GM11168 (cell line): ENCODE measurements around the gene RXFP1.

ENCODE experiments used
- in situ Hi-C: fragments of 300-500 bp; cut with MboI; formaldehyde crosslinking; loops from one replicate; pipeline ENCODE4 v1.12.0; 2022; ENCODE audit warnings: low sequenced_read_pairs; ENCODE audit not compliant: unreplicated experiment

RXFP1 gene

DNA sequence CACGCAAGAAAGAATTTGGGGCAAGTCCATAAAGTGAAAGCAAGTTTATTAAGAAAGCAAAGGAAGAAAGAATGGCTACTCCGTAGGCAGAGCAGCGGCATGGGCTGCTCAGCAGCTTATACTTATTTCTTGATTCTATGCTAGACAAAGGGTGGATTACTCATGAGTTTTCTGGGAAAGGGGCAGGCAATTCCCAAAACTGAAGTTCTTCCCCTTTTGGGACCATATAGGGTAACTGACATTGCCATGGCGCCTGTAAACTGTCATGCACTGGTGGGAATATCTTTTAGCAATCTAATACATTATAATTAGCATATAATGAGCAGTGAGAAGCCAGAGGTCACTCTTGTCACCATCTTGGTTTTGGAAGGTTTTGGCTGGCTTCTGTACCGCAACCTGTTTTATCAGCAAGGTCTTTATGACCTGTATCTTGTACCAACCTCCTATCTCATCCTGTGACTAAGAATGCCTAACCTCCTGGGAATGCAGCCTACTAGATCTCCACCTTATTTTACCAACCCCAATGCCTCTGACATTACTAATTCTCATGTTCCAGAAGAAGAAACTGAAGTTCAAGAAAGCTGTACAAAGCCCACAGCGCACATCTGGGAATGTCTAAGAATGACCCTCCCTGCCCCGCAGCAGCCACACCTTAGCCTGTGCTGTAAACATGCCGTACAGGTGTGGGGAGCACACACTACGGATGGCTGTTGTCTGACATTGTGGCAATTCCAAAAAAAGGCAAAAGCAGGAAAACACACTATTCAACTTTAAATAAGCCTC lies 18.6 kb downstream of the RXFP1 start:
- in situ Hi-C loops: no loop called here

DNA sequence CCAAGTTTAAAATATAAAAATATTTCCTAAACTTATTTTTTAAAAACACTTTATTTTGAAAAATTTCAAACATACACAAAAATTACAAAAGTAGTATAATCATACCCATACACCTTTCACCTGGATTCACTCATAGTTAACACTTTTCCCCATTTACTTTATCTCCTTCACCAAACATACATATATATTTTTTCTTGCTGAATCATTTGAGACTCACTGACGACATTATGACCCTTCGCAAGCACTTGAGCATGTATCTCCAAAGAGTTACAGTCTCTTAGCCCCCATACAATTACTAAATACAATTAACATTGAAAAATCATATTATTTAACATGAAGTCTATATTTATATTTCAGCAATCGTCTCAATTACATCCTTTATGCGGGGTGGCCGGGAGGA lies 19.8 kb downstream of the RXFP1 start:
- in situ Hi-C loops: no loop called here

DNA sequence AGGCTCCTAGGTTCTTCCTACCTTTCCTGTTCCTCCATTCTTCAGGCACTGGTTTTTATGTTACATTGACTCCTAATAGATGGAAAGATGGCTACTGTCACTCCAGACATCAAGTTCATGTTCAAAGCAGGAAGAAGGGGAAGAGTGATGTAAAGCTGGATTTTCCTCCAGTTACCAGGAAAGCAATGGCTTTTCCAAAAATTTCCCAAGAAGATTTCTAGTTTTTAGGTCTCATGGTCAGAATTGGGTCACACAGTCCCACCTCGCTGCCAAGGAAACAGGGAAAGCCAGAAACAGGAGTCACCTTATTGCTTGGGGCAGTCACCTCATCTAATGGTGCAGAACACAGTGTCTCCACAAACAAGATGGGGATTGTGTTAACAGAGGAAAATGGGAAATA lies 21.5 kb downstream of the RXFP1 start:
- in situ Hi-C loops: no loop called here

DNA sequence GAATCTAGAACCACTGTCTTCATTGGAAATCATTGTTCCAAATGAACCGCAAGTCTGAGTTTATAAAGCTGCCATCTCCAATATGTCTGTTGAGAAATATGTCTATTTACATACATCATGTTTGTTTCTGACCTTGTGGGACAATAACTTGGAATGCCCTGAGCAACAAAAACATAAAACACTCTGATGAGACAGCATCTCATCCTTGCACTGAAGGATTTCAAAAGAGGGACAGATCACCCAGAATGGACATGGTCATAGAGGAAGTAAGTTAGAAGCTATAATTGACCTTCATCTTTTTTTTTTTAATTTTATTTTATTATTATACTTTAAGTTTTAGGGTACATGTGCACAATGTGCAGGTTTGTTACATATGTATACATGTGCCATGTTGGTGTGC lies 22.5 kb downstream of the RXFP1 start:
- in situ Hi-C loops: no loop called here

- in situ Hi-C loops: no loop called here
These were observed 31.7 kb downstream of the RXFP1 start for GRCh38 chr4:158553364-158553763.

DNA sequence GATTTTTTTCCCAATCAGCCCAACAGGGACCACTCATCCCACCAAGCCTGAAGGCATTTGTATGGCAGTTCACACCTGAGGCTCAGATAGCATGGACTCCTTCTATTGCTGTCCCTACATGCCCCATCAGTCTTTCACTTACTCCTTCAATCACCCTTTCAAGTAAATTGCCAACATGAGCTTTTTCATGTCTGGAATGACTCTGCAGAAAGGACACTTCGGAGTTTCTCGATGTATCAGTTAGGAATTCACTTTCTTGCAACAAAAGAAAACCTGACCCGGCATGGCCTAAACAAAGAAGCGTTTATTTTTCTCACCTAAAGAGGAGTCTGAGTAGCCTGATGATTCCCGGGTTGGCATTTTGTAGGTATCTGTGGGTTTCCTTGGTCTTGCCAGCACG lies 38.6 kb downstream of the RXFP1 start:
- in situ Hi-C loops: no loop called here

DNA sequence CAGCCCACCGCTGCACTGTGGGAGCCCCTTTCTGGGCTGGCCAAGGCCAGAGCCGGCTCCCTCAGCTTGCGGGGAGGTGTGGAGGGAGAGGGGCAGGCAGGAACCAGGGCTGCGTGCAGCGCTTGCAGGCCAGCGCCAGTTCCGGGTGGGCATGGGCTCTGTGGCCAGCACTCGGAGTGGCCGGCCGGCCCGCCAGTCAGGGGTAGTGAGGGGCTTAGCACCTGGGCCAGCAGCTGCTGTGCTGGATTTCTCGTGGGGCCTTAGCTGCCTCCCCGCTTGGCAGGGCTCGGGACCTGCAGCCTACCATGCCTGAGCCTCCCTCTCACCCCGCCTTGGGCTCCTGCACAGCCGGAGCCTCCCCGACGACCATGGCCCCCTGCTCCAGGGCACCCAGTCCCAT lies 45.2 kb downstream of the RXFP1 start:
- in situ Hi-C loops: no loop called here

DNA sequence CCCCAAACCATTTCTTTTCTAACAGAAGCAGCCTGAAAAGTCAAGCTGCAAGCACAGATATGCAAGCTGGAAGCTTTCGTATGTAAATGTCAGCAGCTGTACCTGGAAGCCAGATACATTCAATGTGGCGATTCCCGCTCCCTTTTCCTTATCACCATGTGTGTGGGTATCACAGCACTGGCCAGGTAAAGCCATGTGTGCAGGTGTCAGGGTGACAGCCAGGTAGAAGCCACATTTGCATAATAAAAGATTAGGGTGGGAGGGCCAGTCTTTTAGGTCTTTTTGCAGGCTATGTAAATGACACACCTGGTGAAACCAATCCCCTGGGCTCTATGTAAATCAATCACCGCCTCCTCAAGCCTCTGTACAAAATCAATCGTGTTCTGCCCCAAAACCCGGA lies 50.1 kb downstream of the RXFP1 start:
- in situ Hi-C loops: no loop called here

DNA sequence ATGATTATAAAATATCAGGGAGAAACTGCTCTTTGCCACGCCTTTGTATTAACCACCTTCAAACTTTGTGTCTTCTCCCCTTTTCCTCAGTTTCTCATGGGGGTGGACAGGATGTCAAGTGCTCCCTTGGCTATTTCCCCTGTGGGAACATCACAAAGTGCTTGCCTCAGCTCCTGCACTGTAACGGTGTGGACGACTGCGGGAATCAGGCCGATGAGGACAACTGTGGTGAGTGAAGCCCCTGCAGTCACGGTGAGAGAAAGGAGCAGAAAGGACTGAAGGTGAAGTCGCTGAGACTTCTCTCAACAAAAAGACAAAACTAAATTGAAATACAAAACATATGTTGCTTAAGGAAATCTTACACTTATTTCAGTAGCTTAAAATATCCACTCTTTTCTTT lies 50.9 kb downstream of the RXFP1 start:
- in situ Hi-C loops: no loop called here

GRCh38 chr4:158578476-158578875 lies 56.8 kb downstream of the RXFP1 start:
- in situ Hi-C loops: no loop called here

GRCh38 chr4:158580064-158580463 lies 58.4 kb downstream of the RXFP1 start:
- in situ Hi-C loops: no loop called here

- in situ Hi-C loops: no loop called here
These were observed 59.5 kb downstream of the RXFP1 start for GRCh38 chr4:158581161-158581560.

DNA sequence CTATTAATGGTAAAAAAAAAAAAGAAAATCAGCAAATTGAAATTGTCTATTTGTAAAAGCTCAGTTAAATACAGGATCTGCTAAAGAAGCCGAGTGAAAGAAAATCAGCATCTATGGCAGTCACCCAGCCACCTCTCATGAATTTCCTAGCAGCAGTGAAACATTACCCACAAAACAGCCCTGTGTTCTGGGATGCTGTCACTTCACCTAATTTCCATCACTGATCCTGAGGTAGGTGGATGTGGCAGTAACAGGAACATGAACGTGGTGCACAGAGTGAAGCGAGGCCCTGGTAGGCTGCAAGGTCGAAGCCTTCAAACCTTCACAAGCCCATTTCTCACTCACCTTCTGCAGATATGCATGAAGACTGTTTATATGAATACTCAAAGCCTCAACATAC lies 65.2 kb downstream of the RXFP1 start:
- in situ Hi-C loops: no loop called here

- in situ Hi-C loops: no loop called here
These were observed 66.6 kb downstream of the RXFP1 start for GRCh38 chr4:158588285-158588684.

- in situ Hi-C loops: no loop called here
These were observed 67.1 kb downstream of the RXFP1 start for GRCh38 chr4:158588777-158589176.

GRCh38 chr4:158590306-158590705 lies 68.6 kb downstream of the RXFP1 start:
- in situ Hi-C loops: no loop called here

DNA sequence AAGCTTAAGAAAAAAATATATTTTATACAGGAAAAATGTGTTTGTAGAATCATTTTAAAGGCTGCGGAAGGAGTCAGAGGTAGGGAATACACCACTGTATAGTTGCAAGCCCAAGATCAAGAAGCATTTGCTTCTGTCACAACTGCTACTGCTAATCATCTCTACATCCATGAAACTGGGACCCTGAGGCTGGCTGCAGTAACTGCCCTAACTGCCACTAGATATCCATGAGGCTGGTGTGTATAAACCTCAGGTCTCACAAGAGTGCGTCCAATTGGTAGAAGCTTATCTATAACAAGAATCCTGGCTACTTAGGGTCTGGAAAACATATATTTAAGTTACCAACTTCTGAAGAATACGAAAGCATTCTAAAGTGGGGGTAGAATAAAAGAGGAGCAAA lies 69.1 kb downstream of the RXFP1 start:
- in situ Hi-C loops: no loop called here

- in situ Hi-C loops: no loop called here
These were observed 76.4 kb downstream of the RXFP1 start for GRCh38 chr4:158597879-158598596.

DNA sequence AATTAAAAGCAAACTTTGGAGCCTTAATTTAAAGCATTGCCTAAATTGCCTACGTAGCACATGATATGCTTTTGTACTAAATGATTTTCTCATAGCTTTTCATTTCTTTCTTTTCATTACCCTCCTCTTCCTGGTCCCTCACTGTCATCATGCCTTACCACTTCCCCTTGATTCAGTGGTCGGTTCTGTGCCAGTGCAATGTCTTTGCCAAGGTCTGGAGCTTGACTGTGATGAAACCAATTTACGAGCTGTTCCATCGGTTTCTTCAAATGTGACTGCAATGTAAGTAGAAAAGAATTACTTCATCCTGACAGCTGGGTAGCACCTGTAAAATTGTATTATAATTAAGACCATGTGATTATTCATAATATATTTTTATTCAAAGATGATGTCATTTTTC lies 77.5 kb downstream of the RXFP1 start:
- in situ Hi-C loops: no loop called here

DNA sequence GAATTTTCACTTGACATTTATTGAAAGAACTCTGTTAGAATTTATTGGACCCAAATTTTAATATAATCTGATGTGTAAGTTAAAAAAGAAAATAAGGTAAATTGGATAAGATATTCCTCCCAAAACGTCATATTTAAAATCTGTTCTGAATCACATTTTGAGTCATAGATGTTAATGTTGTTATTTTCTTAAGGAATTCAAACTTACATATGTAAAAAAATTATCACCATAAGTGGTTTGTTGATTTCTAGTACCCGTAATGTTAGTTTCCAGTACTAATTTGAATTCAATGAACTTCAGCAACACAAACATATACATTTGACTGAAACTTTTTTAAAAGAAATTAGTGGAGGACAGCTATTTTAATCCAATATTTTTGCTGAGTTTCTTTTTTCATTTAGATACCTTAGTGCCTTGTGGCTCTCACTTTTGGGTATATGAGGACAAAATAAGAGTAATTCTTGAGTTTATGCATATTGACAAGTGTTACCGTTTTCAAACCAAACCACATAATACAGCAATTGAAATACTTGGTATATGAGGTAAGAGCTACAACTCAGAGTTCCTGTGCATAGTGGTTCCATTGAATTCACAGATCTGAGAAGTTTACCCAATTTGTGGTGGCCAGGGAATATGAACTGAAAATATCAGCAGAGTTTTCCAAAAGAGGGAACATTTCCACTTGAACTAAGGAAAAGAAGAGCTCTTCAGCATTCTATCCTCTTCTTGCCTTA lies 78.2 kb downstream of the RXFP1 start:
- in situ Hi-C loops: no loop called here

DNA sequence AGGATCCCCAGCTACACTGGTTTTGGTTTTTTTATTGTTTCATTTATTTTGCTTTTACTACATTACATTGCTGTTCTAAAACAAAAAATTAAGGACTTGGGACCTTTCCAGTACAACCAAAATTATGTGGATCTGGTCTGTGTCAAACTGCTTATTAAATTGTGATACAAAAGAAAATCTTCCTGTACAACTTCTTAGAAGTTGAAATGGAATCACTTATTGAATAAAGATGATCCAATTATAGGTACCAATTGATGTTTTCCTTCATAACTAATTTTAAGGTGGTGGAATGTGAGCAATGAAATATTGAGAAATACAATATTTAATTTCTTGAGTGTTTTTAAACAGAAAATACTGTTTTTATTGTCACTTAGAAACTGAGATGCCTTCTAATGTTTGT lies 82.7 kb downstream of the RXFP1 start:
- in situ Hi-C loops: no loop called here
